Measurements from ENCODE around the gene FSTL4. TPM values are rescaled to one million over a fixed set of nuclear protein-coding genes. Genes with fewer than 3 reads are reported as not detected.

The FSTL4 gene
- total and polyA plus RNA-seq, 4 donors: 0.08 to 1.4 (median 0.31) TPM

- peaks cover 0 to 6% (median 0%) of the 10 kb centered on the region in 4 donors for H3K9me3 ChIP-seq (ENCODE audit: control insufficient read depth in 4 of 4, insufficient read depth in 3 of 4, low read length in 3 of 4)
- no peaks in the 10 kb centered on the region for H3K36me3 ChIP-seq (ENCODE audit: control insufficient read depth in 4 of 4, insufficient read depth in 4 of 4, low read length in 4 of 4)
- no peak for ATAC-seq (ENCODE audit: insufficient read depth, low FRiP score)
- peaks cover 0 to 2% (median 0%) of the 10 kb centered on the region in 5 donors for H3K4me1 ChIP-seq (ENCODE audit: control insufficient read depth in 5 of 5, insufficient read depth in 5 of 5, low read length in 5 of 5)
- no peaks in the 10 kb centered on the region for H3K27me3 ChIP-seq (ENCODE audit: control insufficient read depth in 3 of 3, insufficient read depth in 3 of 3, low read length in 2 of 3)
- H3K9ac ChIP-seq (ENCODE audit: insufficient read depth in 1 of 2, low read length in 2 of 2): no peak overlapping the region
- no peak for DNase-seq
- TF ChIP-seq, protein P1, sequence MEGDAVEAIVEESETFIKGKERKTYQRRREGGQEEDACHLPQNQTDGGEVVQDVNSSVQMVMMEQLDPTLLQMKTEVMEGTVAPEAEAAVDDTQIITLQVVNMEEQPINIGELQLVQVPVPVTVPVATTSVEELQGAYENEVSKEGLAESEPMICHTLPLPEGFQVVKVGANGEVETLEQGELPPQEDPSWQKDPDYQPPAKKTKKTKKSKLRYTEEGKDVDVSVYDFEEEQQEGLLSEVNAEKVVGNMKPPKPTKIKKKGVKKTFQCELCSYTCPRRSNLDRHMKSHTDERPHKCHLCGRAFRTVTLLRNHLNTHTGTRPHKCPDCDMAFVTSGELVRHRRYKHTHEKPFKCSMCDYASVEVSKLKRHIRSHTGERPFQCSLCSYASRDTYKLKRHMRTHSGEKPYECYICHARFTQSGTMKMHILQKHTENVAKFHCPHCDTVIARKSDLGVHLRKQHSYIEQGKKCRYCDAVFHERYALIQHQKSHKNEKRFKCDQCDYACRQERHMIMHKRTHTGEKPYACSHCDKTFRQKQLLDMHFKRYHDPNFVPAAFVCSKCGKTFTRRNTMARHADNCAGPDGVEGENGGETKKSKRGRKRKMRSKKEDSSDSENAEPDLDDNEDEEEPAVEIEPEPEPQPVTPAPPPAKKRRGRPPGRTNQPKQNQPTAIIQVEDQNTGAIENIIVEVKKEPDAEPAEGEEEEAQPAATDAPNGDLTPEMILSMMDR (IDR thresholded peaks at IDR 0.05; ENCODE audit: control extremely low read depth, extremely low read depth): no peak
- 74 to 83% methylated on average over 7 of the region's 7 CpGs for WGBS, 2 donors
- H3K4me3 ChIP-seq: no peak overlapping the region
- H3K27ac ChIP-seq (ENCODE audit: low read depth in 1 of 2, low read length in 1 of 2): no peak overlapping the region
These were observed 31.7 kb downstream of the FSTL4 start for GRCh38 chr5:133580618-133581017.

DNA sequence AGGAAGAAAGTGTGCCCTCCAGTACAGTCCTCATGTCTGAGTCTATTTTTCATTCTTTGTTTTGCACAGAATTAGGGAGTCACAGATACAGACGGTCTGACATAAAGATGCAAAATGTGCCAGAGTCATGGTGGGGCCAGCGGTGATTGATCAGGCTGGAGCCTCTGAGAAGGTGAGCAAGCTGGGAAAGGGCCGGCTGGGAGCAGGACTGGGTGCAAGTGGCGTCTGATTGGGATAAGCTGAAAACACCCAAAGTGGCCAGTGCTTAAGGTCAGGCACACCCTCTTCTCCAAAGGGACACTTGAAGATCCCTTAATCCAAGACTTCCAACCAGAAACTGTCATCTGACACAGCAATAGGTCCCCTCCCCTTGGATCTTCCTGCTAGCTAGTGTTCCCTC, 32.6 kb downstream of the FSTL4 start:
- 78 to 87% methylated on average over 4 of the region's 4 CpGs for WGBS, 2 donors
- TF ChIP-seq, protein P1 (IDR thresholded peaks at IDR 0.05; ENCODE audit: control extremely low read depth, extremely low read depth): no peak
- no peak overlapping the region for H3K27ac ChIP-seq (ENCODE audit: low read depth in 1 of 2, low read length in 1 of 2)
- no peaks in the 10 kb centered on the region for H3K36me3 ChIP-seq (ENCODE audit: control insufficient read depth in 4 of 4, insufficient read depth in 4 of 4, low read length in 4 of 4)
- H3K9ac ChIP-seq (ENCODE audit: insufficient read depth in 1 of 2, low read length in 2 of 2): no peak overlapping the region
- H3K4me3 ChIP-seq: no peak overlapping the region
- no peak for DNase-seq
- no peak for ATAC-seq (ENCODE audit: insufficient read depth, low FRiP score)
- H3K9me3 ChIP-seq (ENCODE audit: control insufficient read depth in 4 of 4, insufficient read depth in 3 of 4, low read length in 3 of 4): peaks cover 0 to 6% (median 0%) of the 10 kb centered on the region in 4 donors
- peaks cover 0 to 2% (median 0%) of the 10 kb centered on the region in 5 donors for H3K4me1 ChIP-seq (ENCODE audit: control insufficient read depth in 5 of 5, insufficient read depth in 5 of 5, low read length in 5 of 5)
- H3K27me3 ChIP-seq (ENCODE audit: control insufficient read depth in 3 of 3, insufficient read depth in 3 of 3, low read length in 2 of 3): no peaks in the 10 kb centered on the region

GRCh38 chr5:133569347-133569746, 43.0 kb downstream of the FSTL4 start:
- Histone ChIP-seq H3K36me3 (ENCODE audit: control insufficient read depth in 4 of 4, insufficient read depth in 4 of 4, low read length in 4 of 4) (no peaks in the 10 kb centered on the region), H3K27ac (ENCODE audit: low read depth in 1 of 2, low read length in 1 of 2) (no peak overlapping the region), H3K9ac (ENCODE audit: insufficient read depth in 1 of 2, low read length in 2 of 2) (no peak overlapping the region), H3K27me3 (ENCODE audit: control insufficient read depth in 3 of 3, insufficient read depth in 3 of 3, low read length in 2 of 3) (no peaks in the 10 kb centered on the region), H3K4me1 (ENCODE audit: control insufficient read depth in 5 of 5, insufficient read depth in 5 of 5, low read length in 5 of 5) (peaks cover 0 to 9% (median 0%) of the 10 kb centered on the region in 5 donors), H3K4me3 (no peak overlapping the region), H3K9me3 (ENCODE audit: control insufficient read depth in 4 of 4, insufficient read depth in 3 of 4, low read length in 3 of 4) (peaks cover 0 to 6% (median under 1%) of the 10 kb centered on the region in 4 donors)
- no peak for ATAC-seq (ENCODE audit: insufficient read depth, low FRiP score)
- TF ChIP-seq, protein P1 (IDR thresholded peaks at IDR 0.05; ENCODE audit: control extremely low read depth, extremely low read depth): no peak
- 63 to 84% methylated on average over 1 of the region's 1 CpG for WGBS, 2 donors
- peak; percentile 78 to 91 (median 84) for DNase-seq

- H3K27ac ChIP-seq (ENCODE audit: low read depth in 1 of 2, low read length in 1 of 2): no peak overlapping the region
- H3K9me3 ChIP-seq (ENCODE audit: control insufficient read depth in 4 of 4, insufficient read depth in 3 of 4, low read length in 3 of 4): no peaks in the 10 kb centered on the region
- H3K4me1 ChIP-seq (ENCODE audit: control insufficient read depth in 5 of 5, insufficient read depth in 5 of 5, low read length in 5 of 5): peaks cover 0 to 9% (median 0%) of the 10 kb centered on the region in 5 donors
- no peak overlapping the region for H3K4me3 ChIP-seq
- TF ChIP-seq, protein P1 (IDR thresholded peaks at IDR 0.05; ENCODE audit: control extremely low read depth, extremely low read depth): no peak
- no peak overlapping the region for H3K9ac ChIP-seq (ENCODE audit: insufficient read depth in 1 of 2, low read length in 2 of 2)
- H3K36me3 ChIP-seq (ENCODE audit: control insufficient read depth in 4 of 4, insufficient read depth in 4 of 4, low read length in 4 of 4): no peaks in the 10 kb centered on the region
- no peak for ATAC-seq (ENCODE audit: insufficient read depth, low FRiP score)
- WGBS, 2 donors: 70 to 79% methylated on average over 3 of the region's 3 CpGs
- H3K27me3 ChIP-seq (ENCODE audit: control insufficient read depth in 3 of 3, insufficient read depth in 3 of 3, low read length in 2 of 3): no peaks in the 10 kb centered on the region
- DNase-seq: peak; percentile 61 to 76 (median 76)
These were observed 46.3 kb downstream of the FSTL4 start for GRCh38 chr5:133565993-133566392.
